ENCODE results near the gene PALM2AKAP2. TPM values are rescaled to one million over a fixed set of nuclear protein-coding genes. Genes with fewer than 3 reads are reported as not detected.

Gene PALM2AKAP2
- total and polyA plus RNA-seq, 9 of the 15 experiments (the other 6 are each of a cell fraction or from before 2014, with no cell fraction given), result not detected

DNA sequence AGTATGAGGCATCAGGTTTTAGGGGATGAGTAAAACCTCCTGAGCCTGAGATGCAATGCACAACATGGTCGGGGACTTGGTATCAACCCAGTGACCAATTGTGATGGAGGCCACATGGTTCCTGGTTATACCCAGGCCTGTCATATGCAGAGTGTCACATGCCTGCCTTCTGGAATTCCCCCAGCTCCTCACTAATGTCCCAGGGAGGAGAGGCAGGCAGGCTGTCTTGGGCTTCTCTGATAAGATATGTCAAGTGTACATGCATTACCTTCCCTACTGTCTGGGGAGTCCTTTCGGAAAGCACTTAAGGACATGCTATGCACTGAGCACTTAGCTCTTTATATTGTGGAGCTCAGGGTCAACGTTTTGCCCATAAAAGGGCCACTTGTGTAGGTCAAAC lies 14.2 kb upstream of the PALM2AKAP2 start:
- Histone ChIP-seq H3K9me3 (replicated peaks; ENCODE audit: control insufficient read depth, insufficient read depth, low read depth, low read length) (no peaks in the 10 kb centered on the region), H3K36me3 (ENCODE audit: control insufficient read depth, insufficient read depth, low read length) (no peaks in the 10 kb centered on the region), H4K20me1 (replicated peaks; ENCODE audit: control insufficient read depth, insufficient read depth, low read length) (no peaks in the 10 kb centered on the region), H3K9ac (ENCODE audit: insufficient read depth in 1 of 2, low read depth in 2 of 2, low read length in 2 of 2) (no peak overlapping the region), H3K79me2 (ENCODE audit: control insufficient read depth, insufficient read depth, low read length) (no peaks in the 10 kb centered on the region), H3K27me3 (ENCODE audit: control insufficient read depth in 2 of 2, insufficient read depth in 2 of 2, low read length in 2 of 2) (no peaks in the 10 kb centered on the region), H3K9me1 (ENCODE audit: control insufficient read depth, insufficient read depth, low read length) (no peaks in the 10 kb centered on the region), H3K4me1 (replicated peaks in 1 of 2; ENCODE audit: control insufficient read depth in 2 of 2, insufficient read depth in 2 of 2, low read length in 2 of 2) (no peaks in the 10 kb centered on the region), H3K4me2 (ENCODE audit: insufficient read depth, low read length) (no peak overlapping the region), H3K27ac (ENCODE audit: extremely low read depth, low read depth, low read length) (no peak overlapping the region), H3K4me3 (no peak overlapping the region), H2AFZ (ENCODE audit: low read depth, low read length) (no peak overlapping the region)
- FAIRE-seq, result no peak
- intact Hi-C loops (cut with micrococcal nuclease), result no loop called here
- in situ Hi-C loops (cut with MboI), result no loop called here
- POLR2A ChIA-PET, result no interaction called here
- WGBS (ENCODE audit: insufficient coverage, low coverage, missing lambda C conversion rate), result 0% methylated on average over 3 of the region's 3 CpGs
- no peak for TF ChIP-seq FOSL1 (tag; conservative IDR thresholded peaks at IDR 0.05)
- TF ChIP-seq, protein P1, sequence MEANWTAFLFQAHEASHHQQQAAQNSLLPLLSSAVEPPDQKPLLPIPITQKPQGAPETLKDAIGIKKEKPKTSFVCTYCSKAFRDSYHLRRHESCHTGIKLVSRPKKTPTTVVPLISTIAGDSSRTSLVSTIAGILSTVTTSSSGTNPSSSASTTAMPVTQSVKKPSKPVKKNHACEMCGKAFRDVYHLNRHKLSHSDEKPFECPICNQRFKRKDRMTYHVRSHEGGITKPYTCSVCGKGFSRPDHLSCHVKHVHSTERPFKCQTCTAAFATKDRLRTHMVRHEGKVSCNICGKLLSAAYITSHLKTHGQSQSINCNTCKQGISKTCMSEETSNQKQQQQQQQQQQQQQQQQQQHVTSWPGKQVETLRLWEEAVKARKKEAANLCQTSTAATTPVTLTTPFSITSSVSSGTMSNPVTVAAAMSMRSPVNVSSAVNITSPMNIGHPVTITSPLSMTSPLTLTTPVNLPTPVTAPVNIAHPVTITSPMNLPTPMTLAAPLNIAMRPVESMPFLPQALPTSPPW (CRISPR knock-in tag; IDR thresholded peaks at IDR 0.05), result no peak
- TF ChIP-seq, protein P2, sequence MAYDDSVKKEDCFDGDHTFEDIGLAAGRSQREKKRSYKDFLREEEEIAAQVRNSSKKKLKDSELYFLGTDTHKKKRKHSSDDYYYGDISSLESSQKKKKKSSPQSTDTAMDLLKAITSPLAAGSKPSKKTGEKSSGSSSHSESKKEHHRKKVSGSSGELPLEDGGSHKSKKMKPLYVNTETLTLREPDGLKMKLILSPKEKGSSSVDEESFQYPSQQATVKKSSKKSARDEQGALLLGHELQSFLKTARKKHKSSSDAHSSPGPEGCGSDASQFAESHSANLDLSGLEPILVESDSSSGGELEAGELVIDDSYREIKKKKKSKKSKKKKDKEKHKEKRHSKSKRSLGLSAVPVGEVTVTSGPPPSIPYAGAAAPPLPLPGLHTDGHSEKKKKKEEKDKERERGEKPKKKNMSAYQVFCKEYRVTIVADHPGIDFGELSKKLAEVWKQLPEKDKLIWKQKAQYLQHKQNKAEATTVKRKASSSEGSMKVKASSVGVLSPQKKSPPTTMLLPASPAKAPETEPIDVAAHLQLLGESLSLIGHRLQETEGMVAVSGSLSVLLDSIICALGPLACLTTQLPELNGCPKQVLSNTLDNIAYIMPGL (CRISPR knock-in tag; IDR thresholded peaks at IDR 0.05), result no peak
- TF ChIP-seq BACH1 (tag; IDR thresholded peaks at IDR 0.05), result no peak
- CTCF ChIA-PET (ENCODE audit: low intra/inter-chr PET ratio), result no interaction called here
- ATAC-seq, result no peak
- no TSS peak for BruUV-seq (replicated peaks)
- DNase-seq (ENCODE audit: extremely low read depth in 1 of 4, low spot score in 3 of 4), result no peak

All from K562 (cell line).